Measurements from ENCODE around the gene ZNF80.

GRCh38 chr3:114218006-114218405 is 19.4 kb downstream of the ZNF80 start:
- TF ChIP-seq POLR2AphosphoS5 (IDR thresholded peaks at IDR 0.05; ENCODE audit: low read depth, low read length) (no peak), POLR2A (IDR thresholded peaks at IDR 0.05; ENCODE audit: low read depth, low read length) (no peak), PAX5 (IDR thresholded peaks at IDR 0.05; ENCODE audit: insufficient read depth, low read length, severe bottlenecking) (no peak), TAF1 (IDR thresholded peaks at IDR 0.05; ENCODE audit: low read depth, low read length) (no peak), POU2F2 (IDR thresholded peaks at IDR 0.05; ENCODE audit: low read depth, low read length) (no peak)

Measured in GM12891 (cell line).